GM21619 (cell line): Measurements from ENCODE around the gene C1orf141.
"Not testable (repeated sequence)": the region's sequence is repeated elsewhere in the genome, so short reads cannot be mapped to it uniquely, and the experiment has no call there.

Source experiments
- ATAC-seq: cut with Tn5 transposase; IDR thresholded peaks from one replicate; pipeline ENCODE4 v1.9.1; 2021; ENCODE audit not compliant: unreplicated experiment

The C1orf141 gene

GRCh38 chr1:67134695-67135094 is at the start of gene C1orf141:
TSS of gene C1orf141 (minus strand) at chr1:67134970. CDS start at chr1:67127240, 7,730 bp downstream.
- ATAC-seq = no peak

DNA sequence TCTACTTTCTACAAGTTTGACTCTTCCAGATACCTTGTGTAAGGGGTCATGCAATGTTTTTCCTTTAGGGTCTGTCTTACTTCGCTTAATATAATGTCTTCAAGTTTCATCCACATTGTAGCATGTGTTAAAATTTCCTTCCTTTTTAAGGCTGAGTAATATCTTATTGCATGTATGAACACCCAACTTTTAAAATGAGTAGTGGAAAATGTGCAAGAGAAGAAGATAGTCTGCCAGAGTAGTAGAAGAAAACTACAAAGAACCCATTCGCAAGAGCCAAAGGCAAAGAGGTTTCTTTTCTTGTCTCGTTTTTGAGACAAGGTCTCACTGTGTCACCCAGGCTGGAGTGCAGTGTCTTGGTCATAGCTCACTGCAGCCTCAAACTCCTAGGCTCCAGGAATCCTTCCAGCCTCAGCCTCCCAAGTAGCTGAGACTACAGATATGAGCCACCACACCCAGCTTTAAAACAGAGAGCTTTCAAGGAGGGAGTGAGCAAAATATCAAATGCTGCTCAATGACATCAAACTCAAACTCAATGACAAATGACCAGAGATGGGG is 40.8 kb upstream of the C1orf141 start:
- no peak for ATAC-seq

- peak; percentile 71 for ATAC-seq
These were observed 40.0 kb upstream of the C1orf141 start for GRCh38 chr1:67174716-67175284.

GRCh38 chr1:67173988-67174387 is 39.2 kb upstream of the C1orf141 start:
- ATAC-seq = no peak

DNA sequence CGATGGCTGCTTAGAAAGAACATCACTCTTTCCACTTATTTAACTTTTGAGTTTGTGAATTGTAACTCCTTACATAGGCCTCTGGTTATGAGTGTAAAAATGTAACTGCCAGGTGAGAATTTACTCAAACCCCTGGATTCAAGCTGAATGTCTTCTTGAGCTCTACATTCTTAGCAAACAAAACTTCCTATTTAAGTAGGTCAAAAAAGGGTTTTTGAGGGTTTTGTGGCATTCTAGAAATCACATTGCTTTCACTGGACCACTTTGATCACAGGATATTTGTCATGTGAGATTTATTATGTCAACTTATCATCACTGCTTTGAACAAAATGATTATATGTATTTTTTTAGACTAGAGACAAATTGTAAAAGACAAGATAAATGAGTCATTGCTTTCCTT is 37.2 kb upstream of the C1orf141 start:
- no peak for ATAC-seq

- no peak for ATAC-seq
These were observed 36.8 kb upstream of the C1orf141 start for GRCh38 chr1:67171574-67171955.

DNA sequence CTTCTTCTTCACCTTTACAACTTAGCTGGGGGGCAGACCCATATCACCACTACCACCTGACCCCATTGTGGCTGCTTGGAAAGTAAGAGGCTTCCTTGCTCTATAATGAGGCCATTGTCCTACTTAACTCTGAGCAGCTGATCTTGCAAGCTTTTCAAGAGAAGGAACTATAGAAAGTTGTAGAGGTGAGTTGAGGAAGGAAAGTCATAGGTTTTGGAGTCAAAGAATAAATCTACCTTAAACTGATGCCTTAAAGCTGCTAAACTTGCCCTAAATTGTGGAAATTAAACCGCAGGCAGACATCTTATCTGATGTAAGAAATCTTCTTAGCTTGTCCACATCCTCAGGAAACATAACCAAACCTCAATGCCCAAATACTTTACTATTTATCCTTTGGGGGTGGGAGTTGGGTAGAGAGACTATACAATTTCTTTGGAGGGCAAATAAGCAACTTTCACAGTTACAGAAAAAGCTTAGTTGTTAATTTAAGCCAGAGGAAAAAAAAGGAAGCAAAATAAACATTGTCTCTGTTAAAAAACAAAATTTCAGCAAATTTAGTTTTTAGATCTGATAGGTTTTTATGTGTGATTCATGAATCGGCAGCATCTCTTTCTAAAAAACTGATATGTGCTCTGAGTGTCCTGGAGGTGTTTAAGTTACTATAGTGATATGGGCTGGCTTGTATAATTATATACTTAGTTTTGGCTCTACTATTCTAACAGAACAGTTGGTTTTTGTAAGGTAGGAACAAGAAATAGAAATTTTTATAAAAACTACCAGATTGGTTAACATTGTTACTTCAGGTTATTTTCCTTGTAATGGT is 36.2 kb upstream of the C1orf141 start:
- no peak for ATAC-seq

DNA sequence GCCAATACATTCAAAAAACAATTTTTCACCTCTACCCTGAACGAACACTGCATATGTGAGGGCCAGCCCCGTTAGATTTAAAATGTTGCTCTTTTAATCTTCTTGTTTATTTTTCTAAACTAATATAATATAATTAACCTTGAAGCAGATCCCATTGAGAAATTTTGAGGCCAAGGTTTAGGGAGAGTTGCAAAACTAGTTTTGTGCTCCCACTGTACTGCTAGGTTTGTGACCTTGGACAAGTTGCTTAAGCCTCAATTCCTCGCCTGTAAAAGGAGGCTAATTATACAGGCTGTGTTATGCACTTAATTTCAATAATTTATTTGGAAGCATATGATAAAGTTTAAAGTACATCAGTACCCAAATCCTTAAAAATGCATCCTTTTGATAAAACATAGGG is 35.2 kb upstream of the C1orf141 start:
- no peak for ATAC-seq

DNA sequence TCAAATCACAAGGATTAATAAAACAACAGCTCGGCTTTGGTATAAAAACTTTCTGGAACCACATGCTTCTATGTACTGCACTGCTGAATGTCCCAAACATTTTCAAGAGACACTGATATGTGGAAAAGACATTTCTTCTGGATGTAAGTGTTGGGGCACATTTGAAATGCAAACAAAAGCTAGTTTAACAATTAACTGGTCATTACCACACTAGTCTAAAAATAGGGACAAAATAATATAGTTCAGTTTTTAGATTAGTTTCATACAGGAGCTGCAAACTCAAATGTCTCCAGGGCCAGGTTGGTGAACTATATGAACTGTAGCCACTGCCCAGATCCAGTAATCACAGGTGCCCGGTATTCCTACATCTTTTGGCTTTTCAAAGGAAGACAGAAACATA is 34.7 kb upstream of the C1orf141 start:
- ATAC-seq = peak; percentile 38

DNA sequence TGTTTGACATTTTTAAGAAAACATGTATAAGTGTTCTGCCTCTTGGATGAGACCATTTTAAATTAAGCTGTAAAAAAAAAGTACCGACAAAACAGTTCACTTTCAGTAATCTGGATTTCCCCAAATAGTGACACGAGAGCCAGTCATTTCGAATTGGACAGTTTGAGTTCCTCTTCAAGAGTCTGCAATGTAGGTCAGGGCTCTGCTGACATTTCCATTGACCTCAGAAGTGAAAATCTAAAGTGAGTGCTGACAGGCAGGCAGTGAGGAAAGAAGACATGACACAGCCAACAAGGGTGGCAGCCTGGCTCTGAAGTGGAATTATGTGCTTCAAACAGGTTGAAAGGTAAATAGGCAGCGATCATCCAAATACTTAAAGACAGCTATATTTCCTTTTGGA is 31.4 kb upstream of the C1orf141 start, which contains the start of gene IL23R:
Gene IL23R (plus strand): TSS at position 259 of the 400 bp plus-strand sequence. CDS start 1,667 bp downstream, outside the sequence.
- peak; percentile 77 for ATAC-seq

- ATAC-seq = no peak
These were observed 30.8 kb upstream of the C1orf141 start for GRCh38 chr1:67165468-67166041.

DNA sequence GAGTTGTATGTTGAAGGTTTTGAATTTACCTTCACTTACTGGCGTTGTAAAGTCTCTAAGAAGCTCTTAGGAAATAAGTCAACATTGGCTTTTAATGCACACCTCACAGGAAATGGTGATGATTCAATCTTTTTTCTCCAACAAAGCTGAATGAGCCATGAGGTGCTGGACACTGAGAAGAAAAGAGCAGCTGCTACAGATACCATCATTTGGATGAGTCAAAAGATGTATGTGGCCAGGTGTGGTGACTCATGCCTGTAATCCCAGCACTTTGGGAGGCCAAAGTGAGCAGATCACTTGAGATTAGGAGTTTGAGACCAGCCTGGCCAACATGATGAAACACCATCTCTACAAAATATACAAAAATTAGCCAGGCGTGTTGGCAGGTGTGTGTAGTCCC is 28.2 kb upstream of the C1orf141 start:
- ATAC-seq = peak; percentile 53

DNA sequence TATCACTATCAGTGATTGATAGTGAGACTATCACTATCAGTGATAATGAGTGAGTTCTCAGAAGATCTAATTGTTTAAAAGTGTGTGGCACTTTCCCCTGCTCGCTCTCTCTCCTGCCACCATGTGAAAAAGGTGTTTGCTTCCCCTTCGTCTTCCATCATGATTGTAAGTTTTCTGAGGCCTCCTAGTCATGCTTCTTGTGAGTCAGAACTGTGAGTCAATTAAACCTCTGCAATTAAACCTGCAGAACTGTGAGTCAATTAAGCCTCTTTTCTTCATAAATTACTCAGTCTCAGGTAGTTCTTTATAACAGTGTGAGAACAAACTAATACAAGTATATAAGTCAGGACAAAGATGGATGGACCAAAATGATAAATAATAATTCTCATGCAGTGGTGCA is 24.5 kb upstream of the C1orf141 start:
- no peak for ATAC-seq

- no peak for ATAC-seq
These were observed 23.6 kb upstream of the C1orf141 start for GRCh38 chr1:67158401-67158800.

- no peak for ATAC-seq
These were observed 16.2 kb upstream of the C1orf141 start for GRCh38 chr1:67150931-67151330.

DNA sequence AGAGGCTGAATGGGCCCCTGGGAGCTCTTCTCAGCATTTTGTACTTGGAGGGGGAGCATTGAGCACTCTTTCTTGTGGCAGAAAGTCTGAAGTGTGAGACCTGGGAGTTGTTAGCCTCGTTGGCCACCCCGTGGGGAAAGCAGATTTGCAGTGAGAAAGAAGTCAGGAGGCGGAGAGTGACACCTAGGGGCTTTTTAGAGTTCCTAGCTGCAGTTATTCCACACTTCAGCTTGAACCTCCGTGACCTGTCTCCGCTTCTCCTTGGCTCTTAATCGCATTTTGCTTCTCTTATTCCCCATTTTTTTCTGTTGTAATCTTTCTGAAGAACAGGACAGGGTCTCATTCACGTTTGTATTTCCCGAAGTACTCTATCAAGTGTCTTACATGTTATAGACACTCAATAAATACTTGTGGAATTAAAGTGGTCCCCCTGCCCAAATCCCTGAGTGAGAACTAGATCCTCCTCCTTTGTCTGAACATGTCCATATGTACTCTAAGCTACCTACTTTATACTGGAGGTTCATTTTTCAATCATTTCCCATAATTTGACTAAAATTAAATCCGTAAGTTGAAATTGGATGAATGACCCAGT is 14.5 kb upstream of the C1orf141 start:
- ATAC-seq = peak; percentile 92

DNA sequence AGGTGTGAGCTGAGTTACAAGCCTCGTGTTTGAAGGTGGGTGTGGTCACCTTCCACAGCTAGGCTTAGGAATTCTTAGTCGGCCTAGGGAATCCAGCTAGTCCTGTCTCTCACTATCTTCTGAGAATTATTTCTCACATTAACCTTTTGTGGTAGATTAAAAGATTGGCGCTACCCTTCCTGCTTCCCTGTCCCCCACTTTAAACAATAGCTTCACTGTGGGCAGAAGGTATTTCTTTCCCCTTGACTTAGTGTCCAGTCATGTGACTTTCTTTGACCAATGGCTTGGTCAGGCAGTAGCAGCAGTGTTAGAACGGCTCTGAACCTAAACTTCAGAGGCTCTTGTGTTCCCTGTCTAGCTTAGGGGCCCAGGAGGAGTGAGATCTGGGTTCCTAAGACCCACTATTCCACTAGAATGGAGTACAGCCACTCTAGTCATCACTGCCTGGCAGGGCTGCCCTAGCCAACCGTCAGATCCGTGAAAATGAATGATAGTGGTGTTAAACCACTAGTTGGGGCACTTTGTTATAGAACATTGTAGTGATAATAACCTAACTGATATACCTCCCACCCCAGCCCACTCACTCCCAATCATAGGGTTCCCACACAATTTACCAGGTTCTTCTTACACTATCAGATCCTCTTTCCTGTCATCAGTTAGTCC is 13.9 kb upstream of the C1orf141 start:
- peak; percentile 15 for ATAC-seq

DNA sequence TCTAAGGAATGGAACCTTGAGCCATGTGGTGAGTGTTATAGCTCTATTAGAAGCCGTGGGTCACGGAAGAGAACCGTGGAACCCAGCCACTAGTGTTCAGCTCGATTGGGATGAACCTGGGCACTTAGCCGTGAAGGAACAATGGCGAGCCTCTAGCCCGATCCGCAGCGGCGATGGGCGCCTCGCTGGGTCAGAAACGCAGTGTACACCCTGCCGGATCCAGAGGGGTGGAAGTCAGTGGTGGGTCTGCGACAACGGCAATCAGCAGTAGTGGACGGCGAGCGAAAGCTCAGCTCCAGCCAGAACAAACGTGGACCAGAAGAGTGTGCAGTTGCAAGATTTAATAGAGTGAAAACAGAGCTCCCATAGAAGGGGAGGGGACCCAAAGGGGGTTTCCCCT is 13.2 kb upstream of the C1orf141 start:
- ATAC-seq = not testable (repeated sequence)

DNA sequence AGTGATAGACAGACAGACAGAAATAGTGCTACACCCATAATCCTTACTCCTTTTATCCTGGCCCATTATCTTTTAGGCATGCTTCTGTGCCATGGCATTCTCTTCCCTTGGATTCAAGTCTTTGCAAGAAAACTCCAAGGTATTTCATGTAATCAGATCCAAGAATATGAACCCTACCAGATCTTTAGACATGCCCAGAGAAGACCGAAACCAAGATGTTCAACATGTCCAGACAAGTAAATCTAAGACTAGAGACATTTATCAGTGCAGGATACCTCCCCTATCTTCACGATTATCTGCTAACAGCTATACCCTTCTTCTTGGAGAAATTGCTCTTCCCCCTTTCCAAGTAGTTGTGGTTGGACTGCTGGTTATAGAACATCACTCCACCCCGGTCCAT is 11.8 kb upstream of the C1orf141 start:
- ATAC-seq = no peak

GRCh38 chr1:67146101-67146500 is 11.3 kb upstream of the C1orf141 start:
- no peak for ATAC-seq

DNA sequence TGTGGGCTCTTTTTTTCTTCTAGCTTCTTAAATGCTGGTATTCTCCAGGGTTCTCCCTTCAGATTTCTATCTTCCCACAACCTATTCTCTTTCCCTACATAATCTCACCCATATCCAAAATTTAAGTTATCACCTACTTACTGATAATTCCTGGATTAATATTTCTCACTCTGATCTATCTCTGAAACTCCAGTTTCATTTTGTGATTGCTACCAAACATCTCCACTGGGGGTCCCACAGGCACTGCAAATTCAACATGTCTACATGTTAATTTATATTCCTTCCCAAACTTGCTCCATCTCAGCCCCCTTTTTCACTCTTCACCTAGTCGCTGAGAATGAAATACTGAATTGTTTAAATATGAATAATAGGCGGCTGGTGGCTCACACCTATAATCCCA is 9.9 kb upstream of the C1orf141 start:
- no peak for ATAC-seq
